Smooth muscle cell (in vitro differentiated cells): ENCODE results near the gene TK1. TPM values are rescaled to one million over a fixed set of nuclear protein-coding genes. Genes with fewer than 3 reads are reported as not detected.

Experiments
- DNase-seq: peaks from one replicate; lab custom pipeline; 2025; ENCODE audit not compliant: unreplicated experiment; lab: John Stamatoyannopoulos, UW
- H2AFZ ChIP-seq: fragments of 200-600 bp; sonication (generic); 2 replicates; pipeline ENCODE4 v1.6.0; 2016; ENCODE audit warnings: antibody characterized with exemption, low read depth, mild to moderate bottlenecking
- H3F3A ChIP-seq: fragments of 200-600 bp; sonication (generic); 2 replicates; pipeline ENCODE4 v1.6.0; 2017; ENCODE audit warnings: antibody characterized with exemption, low read depth
- H3K27ac ChIP-seq: fragments of 200-600 bp; sonication (generic); 2 replicates; pipeline ENCODE4 v1.5.1; 2016; ENCODE audit warnings: low read depth, mild to moderate bottlenecking
- H3K27me3 ChIP-seq: fragments of 200-600 bp; sonication (generic); 2 replicates; pipeline ENCODE4 v1.6.1; 2016; ENCODE audit warnings: low read depth, mild to moderate bottlenecking
- H3K36me3 ChIP-seq: fragments of 200-600 bp; sonication (generic); 2 replicates; pipeline ENCODE4 v1.5.1; 2016; ENCODE audit warnings: low read depth
- H3K4me1 ChIP-seq: fragments of 200-600 bp; sonication (generic); 2 replicates; pipeline ENCODE4 v1.5.1; 2016; ENCODE audit warnings: low read depth
- H3K4me2 ChIP-seq: fragments of 200-600 bp; sonication (generic); 2 replicates; pipeline ENCODE4 v1.6.0; 2016; ENCODE audit warnings: mild to moderate bottlenecking
- H3K4me3 ChIP-seq: fragments of 200-600 bp; sonication (generic); 2 replicates; pipeline ENCODE4 v1.5.1; 2016; ENCODE audit warnings: mild to moderate bottlenecking
- H3K79me2 ChIP-seq: fragments of 200-600 bp; sonication (generic); 2 replicates; pipeline ENCODE4 v1.6.0; 2016; ENCODE audit warnings: low read depth, mild to moderate bottlenecking
- H3K9ac ChIP-seq: fragments of 200-600 bp; sonication (generic); 2 replicates; pipeline ENCODE4 v1.6.0; 2016; ENCODE audit warnings: low read depth
- H3K9me3 ChIP-seq: fragments of 200-600 bp; sonication (generic); replicated peaks from 2 replicates; pipeline ENCODE4 v1.5.1; 2016; ENCODE audit warnings: low read depth
- H4K20me1 ChIP-seq: fragments of 200-600 bp; sonication (generic); 2 replicates; pipeline ENCODE4 v1.6.0; 2016; ENCODE audit warnings: low read depth
- WGBS: methylation state at CpG from one replicate; pipeline ENCODE4 v1.1.7; 2016; ENCODE audit warnings: low lambda C conversion rate; 5-methylcytosine and 5-hydroxymethylcytosine counted together
- polyA plus RNA-seq: library from polyadenylated mRNA; unstranded; fragments of >200 nt; fragmentation: Nextera tagmentation; extraction: Ambion mirVana; gene quantifications from 2 replicates; pipeline ENCODE4 v1.2.1, GENCODE V29; 2016
- total RNA-seq: library from RNA; depleted of rRNA; stranded (reverse); fragments of >200 nt; gene quantifications from 2 replicates; pipeline ENCODE4 v1.2.3, GENCODE V29; 2014
- TF ChIP-seq, protein P1 (sequence below): fragments of 200-600 bp; sonication (generic); IDR thresholded peaks from 2 replicates; pipeline ENCODE4 v1.5.1; 2017; ENCODE audit warnings: borderline replicate concordance, mild to moderate bottlenecking, antibody characterized with exemption; ENCODE audit not compliant: insufficient read depth, poor library complexity, severe bottlenecking

TK1 gene
- total and polyA plus RNA-seq, 2 experiments from 2014 or later = 20.9 to 72.7 TPM

DNA sequence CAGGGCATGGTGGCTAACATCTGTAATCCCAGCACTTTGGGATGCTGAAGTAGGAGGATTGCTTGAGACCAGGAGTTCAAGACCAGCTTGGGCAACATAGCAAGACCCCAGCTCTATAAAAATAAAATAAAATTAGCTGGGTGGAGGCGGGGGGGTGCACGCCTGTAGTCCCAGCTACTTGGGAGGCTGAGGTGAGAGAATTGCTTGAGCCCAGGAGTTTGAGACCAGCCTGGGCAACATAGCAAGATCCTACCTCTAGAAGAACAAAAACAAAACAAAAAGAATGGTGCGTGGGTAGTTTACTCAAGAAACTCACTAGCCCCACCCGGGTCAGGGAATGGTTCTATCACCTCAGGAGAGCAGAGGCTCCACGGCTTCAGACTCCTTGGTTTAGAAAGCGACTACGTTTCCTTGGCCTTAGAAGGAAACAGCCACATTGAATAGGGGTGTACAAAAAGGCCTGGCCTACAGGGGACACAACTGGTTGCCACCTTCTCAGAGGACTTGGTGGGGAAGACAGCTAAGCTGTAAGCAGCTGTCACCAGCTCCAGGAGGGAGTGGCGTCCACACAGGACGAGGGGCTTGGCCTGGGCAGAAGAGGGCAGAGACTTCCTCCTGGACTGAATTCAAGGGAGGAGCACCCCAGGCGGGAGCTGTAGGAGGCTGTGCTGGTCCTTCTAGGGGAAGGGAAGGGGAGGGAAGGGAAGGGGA lies 716 bp downstream of the TK1 start:
- Histone ChIP-seq H2AFZ (no peak overlapping the region), H3K27me3 (no peaks in the 10 kb centered on the region), H4K20me1 (no peaks in the 10 kb centered on the region), H3K4me1 (peaks cover 16% of the 10 kb centered on the region), H3K36me3 (no peaks in the 10 kb centered on the region), H3K9me3 (no peaks in the 10 kb centered on the region), H3F3A (no peaks in the 10 kb centered on the region), H3K79me2 (peaks cover 9% of the 10 kb centered on the region), H3K27ac (no peak overlapping the region), H3K4me3 (peak overlapping the region; percentile 83), H3K4me2 (peak overlapping the region; percentile 96), H3K9ac (no peak overlapping the region)
- no peak for DNase-seq
- TF ChIP-seq, protein P1, sequence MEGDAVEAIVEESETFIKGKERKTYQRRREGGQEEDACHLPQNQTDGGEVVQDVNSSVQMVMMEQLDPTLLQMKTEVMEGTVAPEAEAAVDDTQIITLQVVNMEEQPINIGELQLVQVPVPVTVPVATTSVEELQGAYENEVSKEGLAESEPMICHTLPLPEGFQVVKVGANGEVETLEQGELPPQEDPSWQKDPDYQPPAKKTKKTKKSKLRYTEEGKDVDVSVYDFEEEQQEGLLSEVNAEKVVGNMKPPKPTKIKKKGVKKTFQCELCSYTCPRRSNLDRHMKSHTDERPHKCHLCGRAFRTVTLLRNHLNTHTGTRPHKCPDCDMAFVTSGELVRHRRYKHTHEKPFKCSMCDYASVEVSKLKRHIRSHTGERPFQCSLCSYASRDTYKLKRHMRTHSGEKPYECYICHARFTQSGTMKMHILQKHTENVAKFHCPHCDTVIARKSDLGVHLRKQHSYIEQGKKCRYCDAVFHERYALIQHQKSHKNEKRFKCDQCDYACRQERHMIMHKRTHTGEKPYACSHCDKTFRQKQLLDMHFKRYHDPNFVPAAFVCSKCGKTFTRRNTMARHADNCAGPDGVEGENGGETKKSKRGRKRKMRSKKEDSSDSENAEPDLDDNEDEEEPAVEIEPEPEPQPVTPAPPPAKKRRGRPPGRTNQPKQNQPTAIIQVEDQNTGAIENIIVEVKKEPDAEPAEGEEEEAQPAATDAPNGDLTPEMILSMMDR = no peak
- 57% methylated on average over 10 of the region's 10 CpGs for WGBS

GRCh38 chr17:78184868-78185267 lies 2.0 kb downstream of the TK1 start:
- H3F3A ChIP-seq = peaks cover 11% of the 10 kb centered on the region
- H3K36me3 ChIP-seq = no peaks in the 10 kb centered on the region
- TF ChIP-seq, protein P1 = no peak
- H3K9ac ChIP-seq = no peak overlapping the region
- no peak for DNase-seq
- H3K4me3 ChIP-seq = no peak overlapping the region
- no peak overlapping the region for H3K4me2 ChIP-seq
- H3K9me3 ChIP-seq = no peaks in the 10 kb centered on the region
- H4K20me1 ChIP-seq = no peaks in the 10 kb centered on the region
- peaks cover 9% of the 10 kb centered on the region for H3K79me2 ChIP-seq
- WGBS = 94% methylated on average over 9 of the region's 9 CpGs
- peaks cover 16% of the 10 kb centered on the region for H3K4me1 ChIP-seq
- H3K27ac ChIP-seq = no peak overlapping the region
- no peaks in the 10 kb centered on the region for H3K27me3 ChIP-seq
- H2AFZ ChIP-seq = no peak overlapping the region

- TF ChIP-seq, protein P1 = no peak
- Histone ChIP-seq H3K36me3 (no peaks in the 10 kb centered on the region), H3K9me3 (no peaks in the 10 kb centered on the region), H3K4me2 (no peak overlapping the region), H3K9ac (no peak overlapping the region), H3K79me2 (peaks cover 9% of the 10 kb centered on the region), H3K4me3 (no peak overlapping the region), H4K20me1 (no peaks in the 10 kb centered on the region), H3K27me3 (no peaks in the 10 kb centered on the region), H2AFZ (no peak overlapping the region), H3K27ac (no peak overlapping the region), H3K4me1 (peaks cover 16% of the 10 kb centered on the region), H3F3A (peaks cover 13% of the 10 kb centered on the region)
- no peak for DNase-seq
- WGBS = 96% methylated on average over 10 of the region's 10 CpGs
These were observed 2.5 kb downstream of the TK1 start for GRCh38 chr17:78184351-78184750.

DNA sequence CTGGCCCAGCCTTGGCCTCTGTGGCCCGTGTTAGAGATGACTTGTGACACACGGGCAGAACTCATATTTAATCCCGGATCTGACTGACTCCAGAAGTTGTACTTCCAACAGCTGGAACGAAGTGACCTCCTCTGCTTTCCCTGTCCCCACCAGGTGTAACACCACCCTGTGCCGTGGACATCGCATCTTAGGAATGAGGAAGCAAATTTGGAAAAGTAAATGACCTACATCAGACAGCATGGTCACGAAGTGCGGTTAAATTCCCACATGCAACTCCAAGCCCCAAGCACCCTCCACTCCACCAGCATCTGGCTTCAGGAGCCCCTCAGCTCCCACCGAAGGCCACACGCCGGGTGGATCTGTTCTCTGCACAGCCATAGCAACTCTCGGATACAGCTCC lies 2.9 kb downstream of the TK1 start:
- Histone ChIP-seq H3K4me1 (peaks cover 16% of the 10 kb centered on the region), H3K9ac (no peak overlapping the region), H3F3A (peaks cover 13% of the 10 kb centered on the region), H3K27me3 (no peaks in the 10 kb centered on the region), H3K79me2 (peaks cover 9% of the 10 kb centered on the region), H3K9me3 (no peaks in the 10 kb centered on the region), H4K20me1 (no peaks in the 10 kb centered on the region), H3K4me2 (no peak overlapping the region), H2AFZ (no peak overlapping the region), H3K27ac (no peak overlapping the region), H3K36me3 (no peaks in the 10 kb centered on the region), H3K4me3 (no peak overlapping the region)
- DNase-seq = no peak
- TF ChIP-seq, protein P1 = no peak
- 94% methylated on average over 12 of the region's 12 CpGs for WGBS
